HG03571 (cell line): ENCODE data around the gene GINS1.
"Not testable (repeated sequence)": the region's sequence is repeated elsewhere in the genome, so short reads cannot be mapped to it uniquely, and the experiment has no call there.

Experiments used
- ATAC-seq: cut with Tn5 transposase; IDR thresholded peaks from one replicate; pipeline ENCODE4 v1.9.1; 2021; ENCODE audit not compliant: unreplicated experiment

Gene GINS1

GRCh38 chr20:25473297-25473696, 65.8 kb downstream of the GINS1 start:
- not testable (repeated sequence) for ATAC-seq

GRCh38 chr20:25476106-25477013, 68.9 kb downstream of the GINS1 start:
- ATAC-seq = no peak

- ATAC-seq = no peak
Measured at GRCh38 chr20:25477014-25477882, 69.8 kb downstream of the GINS1 start.

DNA sequence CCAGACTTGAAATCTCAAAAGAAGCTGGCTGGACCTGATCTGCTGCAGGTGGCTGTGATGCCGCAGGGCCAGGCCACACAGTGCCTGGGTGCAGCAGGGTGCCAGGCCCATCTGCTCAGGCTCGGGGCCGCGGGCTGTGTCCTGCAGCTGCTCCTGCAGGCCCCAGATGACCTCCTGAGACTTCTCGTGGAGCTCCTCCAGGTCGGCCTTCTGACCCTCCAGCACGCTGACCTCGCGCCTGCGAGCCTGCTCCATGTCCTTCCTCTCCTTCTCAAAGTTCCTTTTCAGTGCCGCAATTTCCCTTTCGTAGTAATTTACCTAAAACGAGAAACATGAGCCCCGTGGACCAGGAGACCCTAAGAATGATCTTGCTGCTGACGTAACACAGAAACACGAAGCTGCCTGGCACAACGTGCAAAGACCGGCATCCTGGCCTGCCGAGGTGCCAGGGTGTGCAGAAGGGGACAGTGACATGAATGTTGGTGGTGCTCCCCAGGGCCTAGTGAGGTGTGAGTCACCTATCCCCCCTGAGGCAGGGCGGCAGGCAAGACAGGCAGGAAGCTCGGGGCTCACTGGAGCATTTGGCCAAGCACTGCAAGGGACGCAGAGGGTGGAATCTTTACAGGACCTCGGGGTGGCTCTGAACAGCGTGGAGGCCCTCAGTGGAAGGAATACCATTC, 71.6 kb downstream of the GINS1 start:
- ATAC-seq = no peak

- ATAC-seq = no peak
Measured at GRCh38 chr20:25479638-25480037, 72.2 kb downstream of the GINS1 start.

- ATAC-seq = no peak
Measured at GRCh38 chr20:25480156-25480555, 72.7 kb downstream of the GINS1 start.

DNA sequence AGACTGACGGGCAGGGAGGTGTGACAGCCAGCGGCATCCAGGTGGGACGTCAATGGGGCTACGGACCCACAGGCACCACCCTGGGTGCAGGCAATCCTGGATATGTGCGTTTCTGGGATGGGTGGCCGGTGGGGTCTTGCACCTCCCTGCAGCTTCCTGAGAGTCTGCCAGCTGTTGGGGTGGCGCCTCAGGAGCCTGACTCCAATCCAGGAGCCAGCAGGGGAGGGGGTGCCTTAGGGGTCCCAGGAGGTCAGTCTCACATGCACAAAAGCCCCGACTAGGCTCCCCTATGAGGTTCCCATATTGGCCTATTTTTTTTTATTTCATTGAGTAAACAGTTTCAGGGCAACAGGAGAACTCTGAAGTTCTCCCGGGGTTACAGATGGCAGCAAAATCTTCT, 73.3 kb downstream of the GINS1 start:
- ATAC-seq = no peak

DNA sequence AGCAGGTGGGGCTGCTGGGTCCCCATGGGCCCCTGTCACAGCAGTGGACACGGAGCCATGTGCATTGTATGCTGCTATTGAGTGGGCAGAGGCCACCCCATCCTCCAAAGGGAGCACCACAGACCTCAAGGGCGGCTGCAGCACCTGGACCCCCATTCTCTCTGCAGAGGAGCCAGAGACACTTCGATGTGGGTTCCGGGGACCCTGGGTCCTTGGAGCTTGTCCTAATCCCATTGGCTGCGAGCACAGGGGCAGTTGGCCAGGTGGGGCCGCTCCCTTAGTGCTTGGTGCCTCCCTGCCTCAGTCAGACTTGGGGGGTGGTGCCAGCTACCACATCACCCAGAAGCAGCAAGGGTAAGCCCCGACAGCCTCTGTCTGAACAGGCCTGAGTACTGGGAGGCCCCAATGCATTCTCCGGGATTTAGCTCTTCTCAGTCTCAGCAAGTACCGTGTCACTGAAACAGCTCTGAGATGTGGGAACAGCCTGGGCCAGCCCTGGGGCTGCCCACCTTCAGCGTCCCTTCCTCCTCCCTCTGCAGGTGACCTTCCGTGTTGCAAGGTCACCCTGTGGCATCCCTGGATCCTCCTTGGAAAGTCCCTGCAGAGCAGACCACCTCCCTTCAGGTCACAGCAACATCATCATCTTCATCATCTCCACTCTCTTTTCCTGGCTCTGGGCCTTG, 73.9 kb downstream of the GINS1 start:
- no peak for ATAC-seq

- ATAC-seq = no peak
Measured at GRCh38 chr20:25481918-25482253, 74.4 kb downstream of the GINS1 start.

DNA sequence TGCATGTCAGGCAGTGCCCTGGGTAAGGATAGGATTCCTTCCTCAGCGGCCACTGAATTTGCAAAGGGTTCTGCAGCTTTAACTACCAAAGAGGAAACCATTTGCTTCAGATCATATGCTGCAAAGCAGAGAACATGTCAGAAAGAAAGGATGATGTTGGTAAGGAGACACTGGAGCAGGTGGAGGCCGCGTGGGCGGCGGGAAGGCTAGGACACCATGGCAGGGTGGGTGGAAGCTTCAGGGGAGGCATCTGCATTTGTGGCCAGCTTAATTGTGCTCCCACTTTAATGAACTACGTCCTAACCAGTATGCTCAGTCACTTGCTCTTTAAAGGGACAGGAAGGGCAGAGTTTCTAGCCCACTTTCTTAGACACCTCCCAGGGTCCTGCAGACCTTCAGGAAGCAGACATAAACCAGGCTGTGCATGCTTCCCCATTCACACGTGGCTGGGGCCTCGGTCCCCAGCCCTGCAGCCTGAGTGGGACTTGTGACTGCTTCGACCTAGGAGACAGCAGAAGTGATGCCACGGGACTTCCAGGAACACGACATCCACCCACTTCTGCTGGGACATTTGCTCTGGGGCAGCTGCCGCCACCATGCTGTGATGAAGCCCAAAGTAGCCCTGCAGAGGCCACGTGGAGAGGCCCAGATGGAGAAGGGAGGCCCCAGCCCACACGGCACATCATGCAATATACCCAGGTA, 76.1 kb downstream of the GINS1 start:
- ATAC-seq = no peak

DNA sequence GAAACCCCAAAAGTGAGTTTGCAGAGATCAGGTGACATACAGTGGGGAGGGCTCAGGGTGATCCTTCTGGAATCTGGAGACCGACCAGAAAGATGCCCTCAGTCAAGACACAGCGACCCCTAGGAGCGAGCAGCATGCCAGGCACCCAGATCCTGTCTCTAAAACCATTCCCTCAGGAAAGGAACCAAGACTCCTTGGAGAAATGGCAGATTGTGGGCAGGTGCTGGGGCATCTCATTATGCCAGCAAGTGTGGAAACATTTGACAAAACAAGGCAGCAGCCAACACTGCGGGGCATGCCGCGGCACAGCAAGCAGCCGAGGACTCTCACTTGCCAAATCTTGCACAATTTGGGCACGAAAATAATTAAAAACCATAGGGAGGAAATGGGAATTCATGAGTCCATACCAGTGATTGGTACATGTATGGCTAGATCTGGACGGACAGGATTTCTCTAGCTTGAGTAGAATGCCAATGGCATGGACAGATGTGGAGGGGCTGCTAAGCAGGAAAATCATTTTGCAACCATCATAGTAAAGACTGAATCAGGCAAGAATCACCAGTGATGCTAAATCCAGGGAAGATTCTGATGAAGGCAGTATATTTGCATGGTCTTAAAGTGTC, 76.9 kb downstream of the GINS1 start:
- no peak for ATAC-seq

DNA sequence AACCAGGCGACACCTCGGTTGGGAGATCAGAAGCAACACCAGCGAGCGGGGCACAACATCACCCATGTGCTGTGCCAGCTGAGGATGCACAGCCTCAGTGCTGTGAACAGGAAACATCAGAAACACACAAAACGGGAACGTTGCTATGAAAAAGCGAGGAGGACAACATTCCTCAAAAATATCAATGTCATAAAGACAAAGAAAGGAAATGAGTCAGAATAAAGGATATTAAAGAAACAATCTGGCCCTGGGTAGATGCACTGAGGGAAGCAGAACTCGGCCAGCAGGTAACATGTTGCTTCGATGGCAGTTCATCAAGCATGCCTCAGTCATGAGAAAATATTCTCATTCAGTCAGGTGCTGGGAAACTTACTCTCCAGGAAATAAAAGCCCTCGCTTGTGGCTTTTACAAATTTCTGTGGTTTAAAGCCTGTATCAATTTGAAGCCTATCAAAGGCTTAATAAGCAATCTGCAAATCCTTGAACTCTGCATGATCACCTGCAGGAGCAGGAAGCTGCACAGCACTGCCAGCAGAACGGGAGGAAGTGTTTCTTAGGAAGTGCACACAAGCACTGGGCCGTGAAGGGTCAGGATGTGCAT, 77.5 kb downstream of the GINS1 start:
- no peak for ATAC-seq

DNA sequence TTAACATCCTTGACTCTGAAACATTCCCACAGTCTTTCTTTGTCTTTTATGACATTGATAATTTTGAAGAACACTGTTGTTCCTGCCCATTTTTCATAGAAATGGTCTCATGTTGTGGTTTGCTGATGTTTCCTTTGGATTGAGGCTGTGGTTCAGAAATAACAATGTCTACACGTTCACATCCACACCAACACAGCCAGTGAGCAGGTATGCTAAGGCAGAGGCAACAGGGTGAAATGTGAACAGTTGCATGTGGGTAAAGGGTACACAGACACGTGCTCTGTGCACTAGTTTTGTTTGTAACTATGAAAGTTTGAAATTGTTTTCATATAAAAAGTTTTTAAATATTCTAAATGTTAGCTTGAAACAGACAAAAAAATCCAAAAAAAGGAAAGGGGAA, 78.4 kb downstream of the GINS1 start:
- ATAC-seq = no peak

GRCh38 chr20:25486377-25486776, 78.9 kb downstream of the GINS1 start:
- no peak for ATAC-seq

DNA sequence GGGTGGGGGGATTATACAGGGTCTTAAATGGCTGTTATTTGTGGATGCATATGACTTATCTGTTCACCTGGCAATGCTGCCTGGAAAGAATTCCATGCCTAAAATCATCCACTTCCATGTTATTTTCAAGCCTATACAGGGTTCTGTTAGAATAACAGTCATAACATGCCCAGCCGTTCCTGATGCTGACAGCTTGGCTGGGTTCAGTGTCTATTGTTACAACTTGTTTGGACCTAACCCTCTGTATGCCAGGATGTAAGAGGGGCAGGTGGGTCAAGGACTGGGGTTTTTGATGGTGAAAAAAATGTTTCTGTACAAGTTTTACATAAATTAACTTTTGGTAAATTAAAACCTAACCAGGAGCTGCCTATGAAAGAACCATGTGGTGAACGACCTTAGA, 79.8 kb downstream of the GINS1 start:
- ATAC-seq = no peak

- no peak for ATAC-seq
Measured at GRCh38 chr20:25487975-25488374, 80.5 kb downstream of the GINS1 start.

DNA sequence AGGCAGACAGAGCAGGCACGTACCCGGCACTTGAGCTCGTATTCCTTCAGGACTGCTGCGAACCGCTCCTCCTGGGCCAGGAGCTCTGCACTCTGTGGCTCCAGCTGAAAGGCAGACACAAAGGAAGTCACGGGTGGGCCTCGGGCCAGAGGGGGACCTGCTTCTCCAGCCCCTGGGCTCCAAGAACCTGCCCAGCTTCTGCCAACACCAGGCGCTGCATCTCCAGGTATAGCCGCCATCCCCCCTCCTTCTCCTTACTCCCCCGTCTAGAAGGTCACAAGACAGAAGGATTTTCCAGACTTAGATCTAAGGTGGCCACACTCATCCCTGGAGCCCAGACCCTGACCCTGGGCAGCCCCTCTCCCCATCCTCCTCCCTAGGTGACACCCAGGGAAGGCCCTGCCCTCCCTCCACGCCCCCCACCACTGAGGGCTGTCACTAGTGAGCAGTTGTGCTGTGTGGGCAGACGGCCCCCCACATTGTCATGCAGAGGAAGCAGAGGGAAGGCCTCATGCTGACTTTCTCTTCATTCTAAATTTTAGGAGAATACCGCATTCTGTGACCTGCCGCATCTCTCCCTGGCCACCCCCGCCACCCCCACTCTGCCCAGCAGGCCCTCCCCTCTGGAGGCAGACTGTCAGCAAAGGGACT, 81.9 kb downstream of the GINS1 start:
- no peak for ATAC-seq

DNA sequence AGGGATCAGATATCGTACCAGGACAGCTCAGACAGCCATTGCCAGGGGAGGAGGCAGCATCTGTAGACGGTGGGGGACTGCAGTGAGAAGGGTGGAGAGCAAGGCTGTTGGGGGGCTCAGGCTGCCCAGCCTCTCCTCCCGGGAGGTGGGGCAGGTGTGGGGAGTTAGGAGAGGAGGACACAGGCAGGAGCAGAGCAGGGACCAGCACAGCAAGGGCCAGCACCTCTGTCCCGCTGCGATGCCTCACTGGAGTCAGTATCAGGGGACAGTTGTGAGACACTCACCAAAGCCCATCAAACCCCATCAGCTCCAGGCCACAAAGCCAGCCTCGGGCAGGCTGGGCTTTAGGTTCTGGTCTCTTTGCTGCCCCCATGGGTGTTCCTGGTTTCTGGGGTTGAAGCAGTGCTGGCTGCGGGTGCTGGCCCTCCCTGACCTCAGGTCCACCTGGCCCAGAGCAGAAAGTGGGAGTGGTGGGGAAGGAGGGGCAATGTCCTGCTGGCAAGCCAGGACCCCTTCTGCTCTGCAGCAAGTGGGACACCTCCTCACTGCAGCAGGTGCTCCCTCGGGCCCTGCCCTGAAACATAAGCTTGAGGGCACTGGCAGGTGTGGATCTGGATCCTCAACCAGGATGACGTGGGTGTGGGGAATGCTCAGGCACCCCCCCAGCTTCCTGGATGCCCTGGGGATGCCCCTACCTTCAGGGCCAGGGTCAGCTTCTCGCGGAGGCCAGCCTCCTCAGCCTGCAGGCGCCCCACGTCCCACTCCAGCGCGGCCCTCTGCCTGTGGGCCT, 83.4 kb downstream of the GINS1 start:
- ATAC-seq = no peak
